Transverse colon (tissue), 4 donors: ENCODE measurements around the gene NOX3. TPM values are rescaled to one million over a fixed set of nuclear protein-coding genes. Genes with fewer than 3 reads are reported as not detected.
"Not testable (repeated sequence)": the region's sequence is repeated elsewhere in the genome, so short reads cannot be mapped to it uniquely, and the experiment has no call there.

Source experiments
- DNase-seq: peaks from one replicate; pipeline ENCODE4 v3.0.0-alpha.2; 2019
- H3K27ac ChIP-seq, 4 donors: fragments of 200-600 bp; sonication (generic); 2 replicates each; pipeline ENCODE4 v1.5.1; 2016 to 2018; ENCODE audit warnings: inconsistent platforms in 4 of 4
- H3K27me3 ChIP-seq: fragments of 200-600 bp; sonication (generic); 2 replicates; pipeline ENCODE4 v1.5.1; 2017; ENCODE audit warnings: inconsistent platforms
- H3K36me3 ChIP-seq, 4 donors: fragments of 200-600 bp; sonication (generic); 2 replicates each; pipeline ENCODE4 v1.5.1; 2017 to 2019; ENCODE audit warnings: inconsistent platforms in 4 of 4
- H3K4me1 ChIP-seq, 4 donors: fragments of 200-600 bp; sonication (generic); 2 replicates each; pipeline ENCODE4 v1.5.1; 2017 to 2020; ENCODE audit warnings: inconsistent platforms in 4 of 4
- H3K4me3 ChIP-seq, 4 donors: fragments of 200-600 bp; sonication (generic); 1 replicate in 1 of 4; 2 replicates in 3 of 4; pipeline versions ENCODE4 v1.5.1 to v1.6.1; 2017 to 2019; ENCODE audit warnings: inconsistent platforms in 4 of 4
- H3K9me3 ChIP-seq, 2 donors: fragments of 200-600 bp; sonication (generic); 2 replicates each; pipeline ENCODE4 v1.5.1; 2017 to 2019; ENCODE audit warnings: inconsistent platforms in 2 of 2
- EP300 ChIP-seq: sonication (generic); formaldehyde crosslinking; IDR thresholded peaks from one replicate; pipeline ENCODE4 v1.6.1; 2017; ENCODE audit warnings: antibody characterized with exemption, low read depth
- POLR2A ChIP-seq: fragments of 450-650 bp; IDR thresholded peaks from one replicate; pipeline ENCODE4 v1.6.1; 2016; ENCODE audit warnings: antibody characterized with exemption, mild to moderate bottlenecking, moderate library complexity
- POLR2AphosphoS5 ChIP-seq, 3 donors: sonication (generic); formaldehyde crosslinking; IDR thresholded peaks; one replicate each; pipeline ENCODE4 v1.6.1; 2016; ENCODE audit warnings: antibody characterized with exemption in 3 of 3
- WGBS, 2 donors: methylation state at CpG; one replicate each; pipeline ENCODE4 v1.1.5; 2018; ENCODE audit warnings: low coverage in 1 of 2; 5-methylcytosine and 5-hydroxymethylcytosine counted together
- in situ Hi-C, 4 donors: fragments of 200-750 bp; cut with MboI; loops; one replicate each; pipeline versions ENCODE4 v1.15.0 to v1.15.1; 2017; ENCODE audit warnings: low sequenced_read_pairs in 3 of 4, low pct_ligation_motif_present in 1 of 4, low pct_unique_long_range_greater_than_20kb in 1 of 4
- intact Hi-C: fragments of 100-400 bp; cut with DNase I; formaldehyde crosslinking; loops from one replicate; pipeline ENCODE4 v1.15.1; 2023; ENCODE audit warnings: low total_unique reads
- total RNA-seq, 4 donors: library from RNA; depleted of rRNA; stranded (reverse); fragments of >200 nt; gene quantifications; one replicate each; pipeline ENCODE4 v1.1.0, GENCODE V29; 2016
- TF ChIP-seq, protein P1 (sequence below), 5 experiments: fragments of 200-600 bp in 3 of 5; fragments of 450-650 bp in 2 of 5; sonication (generic) in 3 of 5; IDR thresholded peaks; 1 replicate in 2 of 5; 2 replicates in 3 of 5; pipeline ENCODE4 v1.5.1; 2016 to 2017; ENCODE audit warnings: antibody characterized with exemption in 5 of 5, inconsistent platforms in 3 of 5, mild to moderate bottlenecking in 2 of 5, moderate library complexity in 1 of 5

NOX3 gene
- total RNA-seq, 4 donors from 2014 or later = not detected

DNA sequence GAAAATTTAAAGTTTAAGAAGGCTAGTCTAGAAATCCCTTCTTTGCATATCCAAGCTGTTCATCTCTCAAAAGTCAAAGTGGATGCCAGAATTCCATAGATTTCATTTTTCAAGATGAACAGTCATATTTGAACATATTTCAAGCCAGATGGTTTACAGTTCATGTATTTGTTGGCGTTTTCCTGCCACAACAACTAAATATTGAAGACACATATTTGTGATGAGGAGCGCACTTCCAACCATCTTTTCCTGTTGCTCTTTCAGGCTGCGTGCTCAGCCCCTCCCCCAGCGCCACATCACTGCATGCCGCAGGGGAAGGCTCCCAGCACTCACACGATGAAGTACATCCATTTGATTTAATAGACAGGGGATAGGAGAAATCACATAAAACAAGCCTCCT lies 5.9 kb upstream of the NOX3 start:
- no peak for DNase-seq
- H3K36me3 ChIP-seq = no peaks in the 10 kb centered on the region
- no peak overlapping the region for H3K27ac ChIP-seq
- no peaks in the 10 kb centered on the region for H3K4me1 ChIP-seq
- in situ Hi-C loops (no loop called here), intact Hi-C loops (no loop called here)
- TF ChIP-seq POLR2A (no peak), POLR2AphosphoS5 (IDR thresholded peaks at IDR 0.05) (no peak), EP300 (no peak)
- TF ChIP-seq, protein P1, sequence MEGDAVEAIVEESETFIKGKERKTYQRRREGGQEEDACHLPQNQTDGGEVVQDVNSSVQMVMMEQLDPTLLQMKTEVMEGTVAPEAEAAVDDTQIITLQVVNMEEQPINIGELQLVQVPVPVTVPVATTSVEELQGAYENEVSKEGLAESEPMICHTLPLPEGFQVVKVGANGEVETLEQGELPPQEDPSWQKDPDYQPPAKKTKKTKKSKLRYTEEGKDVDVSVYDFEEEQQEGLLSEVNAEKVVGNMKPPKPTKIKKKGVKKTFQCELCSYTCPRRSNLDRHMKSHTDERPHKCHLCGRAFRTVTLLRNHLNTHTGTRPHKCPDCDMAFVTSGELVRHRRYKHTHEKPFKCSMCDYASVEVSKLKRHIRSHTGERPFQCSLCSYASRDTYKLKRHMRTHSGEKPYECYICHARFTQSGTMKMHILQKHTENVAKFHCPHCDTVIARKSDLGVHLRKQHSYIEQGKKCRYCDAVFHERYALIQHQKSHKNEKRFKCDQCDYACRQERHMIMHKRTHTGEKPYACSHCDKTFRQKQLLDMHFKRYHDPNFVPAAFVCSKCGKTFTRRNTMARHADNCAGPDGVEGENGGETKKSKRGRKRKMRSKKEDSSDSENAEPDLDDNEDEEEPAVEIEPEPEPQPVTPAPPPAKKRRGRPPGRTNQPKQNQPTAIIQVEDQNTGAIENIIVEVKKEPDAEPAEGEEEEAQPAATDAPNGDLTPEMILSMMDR (IDR thresholded peaks at IDR 0.05) = no peak
- H3K27me3 ChIP-seq = no peaks in the 10 kb centered on the region
- WGBS, 2 donors = 65 to 72% methylated on average over 3 to 6 of the region's 6 CpGs
- H3K4me3 ChIP-seq = no peak overlapping the region
- no peaks in the 10 kb centered on the region for H3K9me3 ChIP-seq

DNA sequence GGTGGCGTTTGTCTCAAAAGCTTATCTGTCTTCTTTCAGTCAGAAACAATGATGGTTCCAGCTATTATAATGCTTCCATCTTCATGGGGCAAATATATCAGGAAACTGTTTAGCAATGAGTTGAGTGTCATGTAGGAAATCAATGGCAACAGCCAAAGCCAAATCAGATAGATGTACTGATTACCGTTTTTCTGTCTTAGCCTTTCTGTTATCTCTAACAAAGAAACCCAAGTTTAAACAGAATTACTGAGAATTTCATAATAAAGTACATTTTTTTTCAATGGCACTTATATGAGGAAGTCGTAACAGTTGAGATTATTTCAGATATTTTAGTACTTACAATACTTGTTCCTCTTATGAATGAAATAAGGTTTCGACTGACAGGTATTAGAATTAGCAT lies 1.2 kb downstream of the NOX3 start:
- H3K27ac ChIP-seq = no peak overlapping the region
- H3K9me3 ChIP-seq = no peaks in the 10 kb centered on the region
- H3K36me3 ChIP-seq = no peaks in the 10 kb centered on the region
- in situ Hi-C loops (no loop called here), intact Hi-C loops (no loop called here)
- DNase-seq = no peak
- H3K27me3 ChIP-seq = no peaks in the 10 kb centered on the region
- no peak overlapping the region for H3K4me3 ChIP-seq
- TF ChIP-seq POLR2AphosphoS5 (IDR thresholded peaks at IDR 0.05) (no peak), POLR2A (no peak), EP300 (no peak)
- TF ChIP-seq, protein P1 (IDR thresholded peaks at IDR 0.05) = no peak
- no peaks in the 10 kb centered on the region for H3K4me1 ChIP-seq
- WGBS, 2 donors = 58% methylated on average over 4 of the region's 4 CpGs

DNA sequence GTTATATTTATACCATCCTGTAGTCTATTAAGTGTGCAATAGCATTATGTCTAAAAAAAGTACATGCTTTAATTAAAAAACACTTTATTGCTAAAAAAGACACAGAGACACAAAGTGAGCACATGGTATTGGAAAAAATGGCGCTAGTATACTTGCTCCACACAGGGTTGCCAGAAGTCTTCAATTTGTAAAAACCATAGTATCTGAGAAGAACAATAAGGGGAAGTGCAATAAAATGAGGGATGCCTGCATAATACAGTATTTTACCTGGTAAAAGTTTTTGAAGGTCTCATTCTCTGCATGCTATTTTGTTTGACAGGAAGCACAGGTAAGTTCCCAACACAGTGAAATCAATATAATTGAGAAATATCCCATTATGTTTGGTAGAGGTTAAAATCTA lies 1.6 kb downstream of the NOX3 start:
- 86 to 94% methylated on average over 1 of the region's 1 CpG for WGBS, 2 donors
- intact Hi-C loops (no loop called here), in situ Hi-C loops (no loop called here)
- no peak overlapping the region for H3K4me3 ChIP-seq
- TF ChIP-seq POLR2AphosphoS5 (IDR thresholded peaks at IDR 0.05) = no peak
- no peak for TF ChIP-seq POLR2A
- TF ChIP-seq EP300 = no peak
- no peaks in the 10 kb centered on the region for H3K36me3 ChIP-seq
- no peak for DNase-seq
- no peaks in the 10 kb centered on the region for H3K4me1 ChIP-seq
- H3K27ac ChIP-seq = no peak overlapping the region
- no peaks in the 10 kb centered on the region for H3K9me3 ChIP-seq
- H3K27me3 ChIP-seq = no peaks in the 10 kb centered on the region

DNA sequence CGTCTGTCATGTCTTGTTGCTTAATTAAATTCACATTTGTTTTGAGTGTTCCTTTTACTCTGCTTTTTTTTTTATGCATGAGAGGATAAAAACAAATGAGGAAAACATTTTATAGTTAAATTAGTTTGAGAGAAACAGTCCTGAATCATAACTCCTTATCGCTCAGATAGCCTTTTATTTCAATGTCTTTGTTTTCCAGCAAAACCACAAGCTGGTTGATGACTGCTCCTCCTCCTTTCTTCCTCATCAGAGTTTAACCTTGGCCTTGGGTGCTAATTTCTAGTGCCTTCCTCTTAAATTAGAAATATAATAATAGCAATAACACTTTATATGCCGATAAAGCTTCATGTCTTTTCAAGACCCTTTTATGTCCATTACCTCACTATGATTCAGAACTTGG lies 3.1 kb downstream of the NOX3 start:
- 88 to 89% methylated on average over 3 of the region's 3 CpGs for WGBS, 2 donors
- no peak for DNase-seq
- no peaks in the 10 kb centered on the region for H3K4me1 ChIP-seq
- in situ Hi-C loops = no loop called here
- no peak overlapping the region for H3K27ac ChIP-seq
- no peak for TF ChIP-seq POLR2A
- TF ChIP-seq POLR2AphosphoS5 (IDR thresholded peaks at IDR 0.05) = no peak
- TF ChIP-seq EP300 = no peak
- TF ChIP-seq, protein P1 (IDR thresholded peaks at IDR 0.05) = no peak
- intact Hi-C loops = no loop called here
- no peaks in the 10 kb centered on the region for H3K9me3 ChIP-seq
- no peak overlapping the region for H3K4me3 ChIP-seq
- no peaks in the 10 kb centered on the region for H3K36me3 ChIP-seq
- H3K27me3 ChIP-seq = no peaks in the 10 kb centered on the region

DNA sequence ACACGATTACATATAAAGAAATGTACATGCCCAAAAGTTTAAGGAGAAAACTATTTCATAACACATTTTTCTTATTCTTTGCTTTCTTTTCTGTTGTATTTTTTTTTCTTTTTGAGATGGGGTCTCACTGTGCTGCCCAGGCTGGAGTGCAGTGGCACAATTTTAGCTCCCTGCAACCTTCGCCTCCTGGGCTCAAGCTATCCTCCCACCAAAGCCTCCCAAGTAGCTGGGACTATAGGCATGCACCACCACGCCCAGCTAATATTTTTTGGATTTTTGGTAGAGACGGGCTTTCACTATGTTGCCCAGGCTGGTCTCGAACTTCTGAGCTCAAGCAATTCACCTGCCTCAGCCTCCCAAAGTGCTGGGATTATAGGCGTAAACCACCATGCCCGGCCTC lies 4.1 kb downstream of the NOX3 start:
- in situ Hi-C loops, intact Hi-C loops: not testable (repeated sequence)
- 81 to 91% methylated on average over 7 of the region's 7 CpGs for WGBS, 2 donors

More for the DNA sequence above, 4.1 kb downstream of the NOX3 start:
- H3K4me1 ChIP-seq, H3K9me3 ChIP-seq, DNase-seq, H3K27me3 ChIP-seq, H3K4me3 ChIP-seq, H3K36me3 ChIP-seq, H3K27ac ChIP-seq: not testable (repeated sequence)
